HT-29 (cell line): ENCODE measurements around the gene NF2. TPM values are rescaled to one million over a fixed set of nuclear protein-coding genes. Genes with fewer than 3 reads are reported as not detected.

Experiments
- DNase-seq: peaks from one replicate; pipeline ENCODE4 v3.0.0-alpha.2; 2015; ENCODE audit warnings: low spot score
- total RNA-seq: library from RNA; depleted of rRNA; stranded (reverse); fragments of >200 nt; shearing (Covaris generic); gene quantifications from 2 replicates; pipeline ENCODE4 v1.2.3, GENCODE V29; 2014

The NF2 gene
- total RNA-seq, 1 experiment from 2014 or later, result 51.5 TPM

DNA sequence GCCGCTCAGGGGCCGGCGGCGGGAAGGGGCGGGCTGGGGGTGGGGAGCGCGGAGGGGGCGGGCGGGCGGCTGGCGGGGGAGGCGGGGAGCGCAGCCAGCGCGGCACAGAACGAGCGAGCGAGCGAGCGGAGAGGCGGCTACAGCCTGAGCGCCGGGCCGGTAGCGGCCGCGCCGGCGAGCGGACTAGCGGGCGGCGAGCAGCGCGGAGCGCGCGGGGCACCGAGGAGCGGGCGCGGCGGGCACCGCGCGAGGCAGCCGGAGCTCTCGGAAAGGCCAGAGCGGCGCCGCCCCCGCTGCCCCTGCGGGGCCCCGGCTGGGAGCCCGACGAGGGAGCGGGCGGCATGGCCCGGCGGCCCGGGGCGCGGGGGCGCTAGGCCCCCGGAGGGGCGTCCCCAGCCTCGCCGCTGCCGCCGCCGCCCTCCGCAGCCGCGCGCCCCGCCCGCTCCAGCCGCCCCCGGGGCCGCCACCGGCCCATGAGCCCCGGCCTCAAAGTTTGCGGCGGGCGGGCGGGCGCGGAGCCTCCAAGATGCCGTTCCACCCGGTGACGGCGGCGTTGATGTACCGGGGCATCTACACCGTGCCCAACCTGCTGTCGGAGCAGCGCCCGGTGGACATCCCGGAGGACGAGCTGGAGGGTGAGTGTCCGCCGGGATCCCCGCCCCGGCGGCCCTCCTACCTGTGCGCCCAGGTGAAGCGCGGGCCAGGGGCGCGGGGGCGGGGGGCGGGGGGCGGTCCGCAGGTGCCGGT, 116.6 kb downstream of the NF2 start, which contains the start of gene CABP7:
CABP7 (plus strand) TSS at position 105 of the 747 bp plus-strand sequence; CDS start at position 527, 422 bp downstream.
- DNase-seq, result no peak

- no peak for DNase-seq
Measured at GRCh38 chr22:29720811-29721323, 117.4 kb downstream of the NF2 start.

- DNase-seq, result no peak
Measured at GRCh38 chr22:29722151-29722550, 118.7 kb downstream of the NF2 start.

- no peak for DNase-seq
Measured at GRCh38 chr22:29722587-29722986, 119.2 kb downstream of the NF2 start.

DNA sequence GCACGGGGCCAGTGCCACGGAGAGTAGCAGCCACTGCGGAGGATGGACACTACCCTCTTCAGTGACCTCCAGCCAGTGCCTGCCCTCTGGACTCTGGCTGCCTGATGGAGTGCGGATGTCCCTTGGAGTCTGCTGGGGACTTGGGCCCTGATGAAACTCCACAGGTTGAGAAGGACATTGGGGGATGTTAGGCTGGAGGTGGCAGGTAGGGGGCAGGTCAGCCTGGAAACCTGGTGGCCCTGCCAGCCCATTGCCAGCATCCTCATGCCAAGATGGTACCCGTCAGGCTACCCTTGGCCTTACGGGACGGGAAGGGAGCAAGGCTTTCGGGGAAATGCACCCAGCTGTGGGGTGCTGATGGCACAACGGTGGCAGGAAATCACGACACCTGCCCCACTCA, 120.3 kb downstream of the NF2 start:
- DNase-seq, result no peak

GRCh38 chr22:29724843-29725242, 121.4 kb downstream of the NF2 start:
- DNase-seq, result no peak

DNA sequence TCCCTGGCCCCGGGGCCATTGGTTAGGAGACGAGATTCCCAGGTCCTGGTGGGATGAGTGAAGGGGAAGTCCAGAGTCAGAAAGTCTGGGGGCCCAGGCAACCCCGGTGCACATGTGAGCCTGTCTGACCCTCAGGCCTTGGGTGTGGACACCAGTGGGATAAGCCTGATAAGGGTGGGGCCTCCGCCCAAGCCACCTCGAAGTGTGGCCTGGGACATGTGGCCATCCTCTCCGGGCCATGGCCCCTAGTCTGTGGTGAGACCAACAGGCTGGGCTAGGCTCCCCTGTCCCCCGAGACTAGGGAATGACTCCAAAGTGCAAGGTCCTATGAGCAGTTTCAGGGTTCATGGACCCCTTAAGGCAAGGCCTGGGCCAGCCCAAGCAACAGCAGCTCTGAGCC, 122.7 kb downstream of the NF2 start:
- no peak for DNase-seq

DNA sequence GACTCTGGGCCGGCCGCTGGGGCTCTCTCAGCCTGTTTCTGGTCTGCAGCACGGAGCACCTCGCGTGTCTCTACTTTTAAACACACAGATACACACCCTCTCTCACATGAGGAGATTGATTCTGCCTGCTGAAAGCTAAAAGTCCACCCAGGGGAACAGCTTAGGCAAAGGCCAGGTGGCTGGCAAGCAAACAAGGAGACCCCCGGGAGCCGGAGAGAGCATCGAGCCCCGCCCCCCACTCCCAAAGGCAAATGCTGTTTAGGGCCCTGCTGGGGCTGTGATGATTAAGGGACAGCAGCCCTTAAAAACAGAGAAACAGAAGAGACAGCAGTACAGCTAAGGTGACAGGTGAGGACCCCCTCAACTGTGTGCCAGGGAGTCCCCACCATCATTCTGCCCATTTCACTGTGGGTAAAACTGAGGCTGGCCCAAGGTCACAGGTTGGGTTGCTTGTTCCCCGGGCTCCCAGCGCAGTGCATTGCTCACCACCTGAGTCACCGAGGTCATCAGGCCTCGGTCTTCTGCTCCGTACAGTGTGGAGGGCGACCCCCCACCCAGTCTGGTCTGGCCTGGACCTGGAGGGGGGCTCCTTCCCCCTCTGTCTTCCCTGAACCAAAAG, 123.2 kb downstream of the NF2 start:
- DNase-seq, result no peak

GRCh38 chr22:29727131-29727523, 123.7 kb downstream of the NF2 start:
- DNase-seq, result peak; percentile 34

- DNase-seq, result no peak
Measured at GRCh38 chr22:29729161-29729560, 125.7 kb downstream of the NF2 start.

DNA sequence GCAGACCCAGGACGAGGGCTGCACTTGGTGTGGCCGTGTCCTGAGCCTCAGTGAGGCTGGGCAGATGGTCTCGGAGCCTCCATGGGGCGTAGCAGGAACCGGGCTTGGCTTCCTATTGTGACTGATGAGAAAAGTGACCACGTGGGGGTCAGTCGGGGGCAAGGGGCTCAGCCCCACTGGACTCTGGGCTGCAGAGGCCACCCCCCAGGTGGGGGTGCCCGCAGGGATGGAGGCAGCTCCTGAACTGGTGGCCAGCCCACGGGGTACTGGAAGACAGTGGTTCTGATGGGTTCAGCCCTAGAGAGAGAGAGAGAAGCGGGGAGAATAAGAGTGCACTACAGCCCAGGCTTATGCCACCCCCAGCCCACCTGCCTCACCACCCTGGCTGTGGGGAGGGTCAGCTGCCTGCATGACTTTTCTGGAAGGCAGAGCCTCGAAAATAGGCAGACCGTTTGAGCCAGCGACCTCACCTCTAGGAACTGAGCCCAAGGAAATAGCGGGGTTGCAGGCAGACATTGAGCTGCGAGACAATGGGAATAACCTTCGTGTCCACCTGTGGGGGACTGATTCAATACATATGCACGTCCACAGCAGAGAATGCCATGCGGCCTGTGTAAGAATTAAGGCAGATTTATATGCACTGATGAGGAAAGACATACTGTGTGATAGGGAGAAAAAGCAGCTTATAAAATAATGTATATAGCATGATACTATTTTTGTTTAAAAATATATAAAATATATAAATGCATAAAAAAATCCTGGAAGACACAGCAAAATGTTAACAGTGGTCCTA, 127.8 kb downstream of the NF2 start:
- no peak for DNase-seq

GRCh38 chr22:29732883-29733282, 129.4 kb downstream of the NF2 start:
- DNase-seq, result no peak

- peak; percentile 41 for DNase-seq
Measured at GRCh38 chr22:29733362-29734201, 130.1 kb downstream of the NF2 start.

GRCh38 chr22:29734406-29734805, 131.0 kb downstream of the NF2 start:
- no peak for DNase-seq

GRCh38 chr22:29734838-29735237, 131.4 kb downstream of the NF2 start:
- no peak for DNase-seq

- no peak for DNase-seq
Measured at GRCh38 chr22:29735416-29735815, 132.0 kb downstream of the NF2 start.

- DNase-seq, result no peak
Measured at GRCh38 chr22:29737251-29738117, 134.1 kb downstream of the NF2 start.

DNA sequence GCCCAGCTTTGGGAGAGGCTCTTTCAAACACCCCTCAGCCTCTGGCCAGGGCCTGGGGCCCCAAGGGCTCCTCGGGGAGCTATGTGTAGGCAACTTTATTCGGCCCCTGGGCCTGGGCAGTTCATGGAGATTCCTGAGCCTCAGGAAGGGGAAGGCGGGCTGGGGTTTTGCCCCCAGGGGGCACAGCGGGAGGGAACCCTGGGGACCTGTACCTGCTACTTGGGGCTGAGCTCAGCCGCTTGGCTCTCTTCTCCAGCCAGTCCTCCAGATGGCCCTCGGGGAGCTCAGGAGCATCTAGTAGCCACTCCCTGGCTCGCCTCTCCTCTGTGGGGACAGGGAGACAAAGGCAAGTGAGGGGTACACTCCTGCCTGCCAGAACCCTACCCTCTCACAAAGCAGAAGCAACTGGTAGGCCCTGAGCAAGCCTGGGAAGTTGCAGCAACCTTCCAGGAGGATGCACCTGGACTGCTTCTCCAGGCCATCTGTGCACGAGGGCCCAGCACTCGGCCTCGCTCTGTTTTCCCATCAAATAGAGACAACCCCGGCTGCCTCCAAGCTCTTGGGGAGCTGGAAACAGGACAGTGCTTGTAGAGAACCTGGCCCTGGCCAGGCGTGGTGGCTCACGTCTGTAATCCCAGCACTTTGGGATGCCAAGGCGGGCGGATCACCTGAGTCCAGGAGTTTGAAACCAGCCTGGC, 134.8 kb downstream of the NF2 start:
- no peak for DNase-seq

- DNase-seq, result no peak
Measured at GRCh38 chr22:29739346-29739875, 136.0 kb downstream of the NF2 start.
